Neural cell (in vitro differentiated cells): Measurements from ENCODE around the gene CDH16. TPM values are rescaled to one million over a fixed set of nuclear protein-coding genes. Genes with fewer than 3 reads are reported as not detected.

Experiments
- H2AFZ ChIP-seq: fragments of 200-600, 300-800 bp; sonication (generic), shearing (Covaris generic); 2 replicates; pipeline ENCODE4 v1.6.0; 2014; ENCODE audit warnings: low read depth, mild to moderate bottlenecking, antibody characterized with exemption, low read length, moderate library complexity
- H3F3A ChIP-seq: fragments of 200-600 bp; shearing (Covaris generic); 2 replicates; pipeline ENCODE4 v1.6.1; 2016; ENCODE audit warnings: mild to moderate bottlenecking, moderate library complexity, mixed read lengths, antibody characterized with exemption, low read length; ENCODE audit not compliant: insufficient read depth, poor library complexity, severe bottlenecking
- H3K27ac ChIP-seq: fragments of 200-600, 300-800 bp; sonication (generic), shearing (Covaris generic); 2 replicates; pipeline ENCODE4 v1.5.1; 2014; ENCODE audit warnings: mild to moderate bottlenecking, low read length, moderate library complexity
- H3K27me3 ChIP-seq: fragments of 300-800, 200-600 bp; sonication (generic), shearing (Covaris generic); 2 replicates; pipeline ENCODE4 v1.6.0; 2014; ENCODE audit warnings: mild to moderate bottlenecking, low read depth, low read length, moderate library complexity; ENCODE audit not compliant: insufficient read depth
- H3K36me3 ChIP-seq: fragments of 300-800, 200-600 bp; sonication (generic), shearing (Covaris generic); 2 replicates; pipeline ENCODE4 v1.5.1; 2014; ENCODE audit warnings: mild to moderate bottlenecking, antibody characterized with exemption, low read length, moderate library complexity; ENCODE audit not compliant: insufficient read depth
- H3K4me2 ChIP-seq: fragments of 300-800, 200-600 bp; sonication (generic), shearing (Covaris generic); 2 replicates; pipeline ENCODE4 v1.6.0; 2014; ENCODE audit warnings: mild to moderate bottlenecking, low read length
- H3K4me3 ChIP-seq: fragments of 300-800, 200-600 bp; sonication (generic), shearing (Covaris generic); 2 replicates; pipeline ENCODE4 v1.5.1; 2014; ENCODE audit warnings: mild to moderate bottlenecking, low read length, moderate library complexity
- H3K79me2 ChIP-seq: fragments of 200-600 bp; shearing (Covaris generic); replicated peaks from 2 replicates; pipeline ENCODE4 v1.6.0; 2014; ENCODE audit warnings: mild to moderate bottlenecking, low read length, moderate library complexity; ENCODE audit not compliant: insufficient read depth
- H3K9ac ChIP-seq: fragments of 300-800, 200-600 bp; sonication (generic), shearing (Covaris generic); 2 replicates; pipeline ENCODE4 v1.6.1; 2016; ENCODE audit warnings: mild to moderate bottlenecking, low read length, mixed read lengths
- H3K9me2 ChIP-seq: fragments of 200-600 bp; shearing (Covaris generic); 2 replicates; pipeline ENCODE4 v1.6.1; 2016; ENCODE audit warnings: mild to moderate bottlenecking, low read length, mixed read lengths; ENCODE audit not compliant: insufficient read depth
- H3K9me3 ChIP-seq: fragments of 200-600, 300-800 bp; sonication (generic), shearing (Covaris generic); 2 replicates; pipeline ENCODE4 v1.6.1; 2016; ENCODE audit warnings: mild to moderate bottlenecking, mixed run types, low read length, moderate library complexity, mixed read lengths
- H4K20me1 ChIP-seq: fragments of 200-600 bp; shearing (Covaris generic); 2 replicates; pipeline ENCODE4 v1.6.1; 2016; ENCODE audit warnings: mild to moderate bottlenecking, mixed run types; ENCODE audit not compliant: insufficient read depth
- CTCF ChIP-seq: fragments of 450-650 bp; IDR thresholded peaks from 2 replicates; pipeline ENCODE4 v1.5.1; 2014; ENCODE audit warnings: antibody characterized with exemption, mild to moderate bottlenecking, moderate library complexity; ENCODE audit not compliant: poor library complexity, severe bottlenecking
- EP300 ChIP-seq: fragments of 450-650 bp; conservative IDR thresholded peaks from 2 replicates; pipeline ENCODE4 v1.6.1; 2014; ENCODE audit warnings: antibody characterized with exemption, mild to moderate bottlenecking, moderate library complexity; ENCODE audit not compliant: poor library complexity, severe bottlenecking
- EZH2 ChIP-seq: fragments of 200-600, 300-800 bp; shearing (Covaris generic), sonication (generic); IDR thresholded peaks from 2 replicates; pipeline ENCODE4 v1.6.1; 2014; ENCODE audit warnings: antibody characterized with exemption, low read length, borderline replicate concordance, mild to moderate bottlenecking; ENCODE audit not compliant: insufficient read depth, poor library complexity, severe bottlenecking
- MXI1 ChIP-seq: fragments of 450-650 bp; conservative IDR thresholded peaks from 2 replicates; pipeline ENCODE4 v1.6.1; 2014; ENCODE audit warnings: antibody characterized with exemption, mild to moderate bottlenecking; ENCODE audit not compliant: poor library complexity, severe bottlenecking
- RAD21 ChIP-seq: fragments of 450-650 bp; conservative IDR thresholded peaks from 2 replicates; pipeline ENCODE4 v1.6.1; 2014; ENCODE audit warnings: antibody characterized with exemption, mild to moderate bottlenecking, moderate library complexity
- REST ChIP-seq: IDR thresholded peaks from 2 replicates; pipeline ENCODE4 v1.6.1; 2012; ENCODE audit warnings: borderline replicate concordance
- SMC3 ChIP-seq: fragments of 450-650 bp; conservative IDR thresholded peaks from 2 replicates; pipeline ENCODE4 v1.6.1; 2014; ENCODE audit warnings: antibody characterized with exemption, mild to moderate bottlenecking, moderate library complexity; ENCODE audit not compliant: poor library complexity
- TAF1 ChIP-seq: IDR thresholded peaks from 2 replicates; pipeline ENCODE4 v1.6.1; 2012; ENCODE audit warnings: low read depth
- polyA plus RNA-seq: library from polyadenylated mRNA; depleted of rRNA; stranded (reverse); fragments of >200 nt; gene quantifications from 2 replicates; pipeline ENCODE4 v1.2.3, GENCODE V29; 2014

The CDH16 gene
- polyA plus RNA-seq, 1 donor from 2014 or later = not detected

DNA sequence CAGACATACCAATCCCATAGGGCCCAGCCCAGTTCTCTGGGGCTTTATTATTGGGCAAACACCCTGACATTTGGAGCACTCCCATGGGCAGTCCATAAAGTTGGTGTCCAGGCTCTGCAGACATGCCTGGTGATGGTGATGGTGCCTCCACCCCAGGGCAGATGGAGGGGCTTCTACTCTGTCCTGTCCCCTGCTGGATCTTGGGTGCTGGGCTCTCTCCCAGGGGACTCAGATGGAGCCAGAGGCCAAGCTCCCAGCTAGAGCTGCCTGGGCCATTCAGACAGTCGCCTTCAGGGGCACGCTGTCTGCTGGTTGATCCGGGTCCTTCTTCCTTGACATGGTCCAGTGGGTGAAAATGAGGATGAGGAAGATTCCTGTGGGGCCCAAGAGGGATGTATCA is 10.6 kb downstream of the CDH16 start:
- TF ChIP-seq CTCF = no peak
- no peak for TF ChIP-seq REST
- TF ChIP-seq TAF1 = no peak
- no peak for TF ChIP-seq EZH2
- no peak overlapping the region for H3K9ac ChIP-seq
- no peak overlapping the region for H3K4me2 ChIP-seq
- no peak overlapping the region for H3K4me3 ChIP-seq
- H3K79me2 ChIP-seq = no peaks in the 10 kb centered on the region
- H3K9me3 ChIP-seq = no peaks in the 10 kb centered on the region
- H3K9me2 ChIP-seq = no peaks in the 10 kb centered on the region
- H3K27ac ChIP-seq = no peak overlapping the region
- no peaks in the 10 kb centered on the region for H4K20me1 ChIP-seq
- H3F3A ChIP-seq = no peaks in the 10 kb centered on the region
- H3K36me3 ChIP-seq = no peaks in the 10 kb centered on the region
- no peak overlapping the region for H2AFZ ChIP-seq
- no peaks in the 10 kb centered on the region for H3K27me3 ChIP-seq

GRCh38 chr16:66906916-66907836 is 11.5 kb downstream of the CDH16 start:
- H3K9me2 ChIP-seq = no peaks in the 10 kb centered on the region
- no peaks in the 10 kb centered on the region for H3F3A ChIP-seq
- no peak overlapping the region for H3K27ac ChIP-seq
- no peak for TF ChIP-seq MXI1
- no peak for TF ChIP-seq EZH2
- TF ChIP-seq EP300 = no peak
- no peak for TF ChIP-seq RAD21
- TF ChIP-seq SMC3 = no peak
- no peaks in the 10 kb centered on the region for H4K20me1 ChIP-seq
- H3K36me3 ChIP-seq = no peaks in the 10 kb centered on the region
- no peaks in the 10 kb centered on the region for H3K79me2 ChIP-seq
- no peak overlapping the region for H2AFZ ChIP-seq
- no peak overlapping the region for H3K9ac ChIP-seq
- H3K4me3 ChIP-seq = no peak overlapping the region
- no peaks in the 10 kb centered on the region for H3K27me3 ChIP-seq
- H3K4me2 ChIP-seq = no peak overlapping the region
- no peaks in the 10 kb centered on the region for H3K9me3 ChIP-seq
